Activated CD8-positive, alpha-beta T cell treated with anti-CD3 and anti-CD28 coated beads for 36 hours (primary cell): ENCODE data around the gene CHIA. TPM values are rescaled to one million over a fixed set of nuclear protein-coding genes. Genes with fewer than 3 reads are reported as not detected.

ENCODE experiments used
- ATAC-seq: fragments of 200-7000 bp; cut with Tn5 transposase; one replicate; pipeline ENCODE4 v1.10.0; 2021; ENCODE audit warnings: mild to moderate bottlenecking, moderate library complexity
- CTCF ChIA-PET: fragments of 350-600 bp; sonication (Branson Sonifier 250); formaldehyde crosslinking; loops from one replicate; lab custom pipeline; 2021; ENCODE audit warnings: antibody characterized with exemption; lab: Charles Lee
- POLR2A ChIA-PET: fragments of 350-600 bp; sonication (Branson Sonifier 250); formaldehyde crosslinking; loops from one replicate; lab custom pipeline; 2021; ENCODE audit warnings: antibody characterized with exemption; lab: Charles Lee
- DNase-seq: peaks from one replicate; pipeline ENCODE4 v3.0.0-alpha.2; 2020
- H3K27ac Mint-ChIP-seq: one replicate; pipeline ENCODE4 v1.8.0; 2021; ENCODE audit warnings: mild to moderate bottlenecking, mixed read lengths
- H3K27me3 Mint-ChIP-seq: one replicate; pipeline ENCODE4 v1.8.0; 2021; ENCODE audit warnings: mixed read lengths
- H3K36me3 Mint-ChIP-seq: one replicate; pipeline ENCODE4 v1.8.0; 2021; ENCODE audit warnings: low read depth, mixed read lengths
- H3K4me1 Mint-ChIP-seq: one replicate; pipeline ENCODE4 v1.8.0; 2021; ENCODE audit warnings: low read depth, mixed read lengths
- H3K4me3 Mint-ChIP-seq: one replicate; pipeline ENCODE4 v1.8.0; 2021; ENCODE audit warnings: mild to moderate bottlenecking, moderate library complexity, mixed read lengths
- H3K9me3 Mint-ChIP-seq: one replicate; pipeline ENCODE4 v1.8.0; 2021; ENCODE audit warnings: mixed read lengths
- CTCF ChIP-seq: fragments of 200-600 bp; IDR thresholded peaks from one replicate; pipeline ENCODE4 v1.8.0; 2022; ENCODE audit warnings: antibody characterized with exemption, mild to moderate bottlenecking
- intact Hi-C: fragments of 100-400 bp; cut with micrococcal nuclease; formaldehyde crosslinking; loops from one replicate; pipeline ENCODE4 v1.10.0; 2022
- total RNA-seq, 2 experiments: library from RNA; stranded (reverse); gene quantifications; one replicate each; pipeline ENCODE4 v1.2.3, GENCODE V29; 2021

CHIA gene
- total RNA-seq, 2 experiments from 2014 or later = not detected

GRCh38 chr1:111346089-111346885 is 55.6 kb downstream of the CHIA start:
- no peaks in the 10 kb centered on the region for H3K27me3 Mint-ChIP-seq
- intact Hi-C loops = no loop called here
- POLR2A ChIA-PET = interaction anchor here (0.6 to 1.1 kb wide), 2 partner anchors 54 to 206 kb away, joined by 3 read pairs; partner anchors contain the start of genes CEPT1 and DRAM2
- peak overlapping the region; percentile 19 for H3K27ac Mint-ChIP-seq
- CTCF ChIA-PET = interaction anchor here (0.6 to 2.7 kb wide), 10 partner anchors 10 to 315 kb away, joined by 3 to 10 read pairs (median 4); no protein-coding TSS in a partner anchor
- peak; percentile 28 for TF ChIP-seq CTCF
- ATAC-seq = peak; percentile 94
- H3K4me3 Mint-ChIP-seq = peak overlapping the region; percentile 81
- peak; percentile 81 for DNase-seq
- H3K9me3 Mint-ChIP-seq = no peaks in the 10 kb centered on the region
- no peaks in the 10 kb centered on the region for H3K36me3 Mint-ChIP-seq
- H3K4me1 Mint-ChIP-seq = peaks cover 16% of the 10 kb centered on the region

DNA sequence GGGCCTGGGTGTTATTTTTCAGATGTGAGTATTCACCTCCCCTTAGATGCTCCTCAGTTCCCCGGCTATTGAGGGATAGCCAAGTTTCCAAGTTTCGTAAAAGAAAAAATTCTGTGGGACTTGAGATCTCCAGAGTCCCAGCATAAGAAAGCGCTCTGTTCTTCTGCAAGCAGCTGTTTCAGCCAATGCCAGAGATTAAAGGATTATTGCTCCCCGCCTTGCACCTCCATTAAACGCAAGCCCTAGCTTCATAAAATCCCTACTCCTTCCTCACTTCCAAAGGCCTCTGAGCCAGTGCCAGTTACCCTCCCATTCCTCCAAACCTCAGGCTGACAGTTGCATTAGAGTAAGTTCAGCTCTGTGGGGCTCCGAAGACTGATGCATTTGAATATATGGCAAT is 56.4 kb downstream of the CHIA start:
- intact Hi-C loops = no loop called here
- no peak for ATAC-seq
- POLR2A ChIA-PET = no interaction called here
- H3K27me3 Mint-ChIP-seq = no peaks in the 10 kb centered on the region
- H3K9me3 Mint-ChIP-seq = no peaks in the 10 kb centered on the region
- no peaks in the 10 kb centered on the region for H3K36me3 Mint-ChIP-seq
- CTCF ChIA-PET = interaction anchor here (0.6 to 2.7 kb wide), 9 partner anchors 10 to 316 kb away, joined by 3 to 10 read pairs (median 5); no protein-coding TSS in a partner anchor
- H3K4me3 Mint-ChIP-seq = peak overlapping the region; percentile 81
- no peak overlapping the region for H3K27ac Mint-ChIP-seq
- H3K4me1 Mint-ChIP-seq = peaks cover 16% of the 10 kb centered on the region
- DNase-seq = no peak
- TF ChIP-seq CTCF = no peak

- Mint-ChIP-seq H3K36me3 (no peaks in the 10 kb centered on the region), H3K27ac (no peak overlapping the region), H3K9me3 (no peaks in the 10 kb centered on the region), H3K4me3 (no peak overlapping the region), H3K4me1 (peaks cover 14% of the 10 kb centered on the region), H3K27me3 (no peaks in the 10 kb centered on the region)
- intact Hi-C loops = no loop called here
- ChIA-PET CTCF (interaction anchor here (0.6 kb wide), 1 partner anchor 408 kb away, joined by 3 read pairs; no protein-coding TSS in a partner anchor), POLR2A (interaction anchor here (1.4 kb wide), 1 partner anchor 164 kb away, joined by 4 read pairs; no protein-coding TSS in a partner anchor)
- no peak for DNase-seq
- no peak for TF ChIP-seq CTCF
- no peak for ATAC-seq
Measured at GRCh38 chr1:111351700-111352099, 61.0 kb downstream of the CHIA start.

GRCh38 chr1:111354584-111354983 is 63.9 kb downstream of the CHIA start:
- ATAC-seq (no peak), DNase-seq (no peak)
- no peaks in the 10 kb centered on the region for H3K27me3 Mint-ChIP-seq
- no peak for TF ChIP-seq CTCF
- intact Hi-C loops = no loop called here
- ChIA-PET CTCF (no interaction called here), POLR2A (no interaction called here)
- H3K4me1 Mint-ChIP-seq = peaks cover 5% of the 10 kb centered on the region
- no peaks in the 10 kb centered on the region for H3K9me3 Mint-ChIP-seq
- H3K4me3 Mint-ChIP-seq = no peak overlapping the region
- no peaks in the 10 kb centered on the region for H3K36me3 Mint-ChIP-seq
- no peak overlapping the region for H3K27ac Mint-ChIP-seq

- ChIA-PET POLR2A (no interaction called here), CTCF (no interaction called here)
- ATAC-seq (no peak), DNase-seq (no peak)
- no peak for TF ChIP-seq CTCF
- H3K4me3 Mint-ChIP-seq = no peak overlapping the region
- H3K27ac Mint-ChIP-seq = no peak overlapping the region
- H3K4me1 Mint-ChIP-seq = peaks cover 5% of the 10 kb centered on the region
- intact Hi-C loops = no loop called here
- no peaks in the 10 kb centered on the region for H3K27me3 Mint-ChIP-seq
- no peaks in the 10 kb centered on the region for H3K36me3 Mint-ChIP-seq
- no peaks in the 10 kb centered on the region for H3K9me3 Mint-ChIP-seq
Measured at GRCh38 chr1:111358964-111359363, 68.3 kb downstream of the CHIA start.
